IPS-18c (cell line): ENCODE results near the gene KRT72.

Source experiments
- H3K4me3 ChIP-seq: 2 replicates; pipeline ENCODE4 v1.7.0; 2013; ENCODE audit warnings: low read depth, mild to moderate bottlenecking, low read length, moderate library complexity; ENCODE audit not compliant: insufficient read depth
- H3K9me3 ChIP-seq: one replicate; pipeline ENCODE4 v1.6.1; 2013; ENCODE audit warnings: mild to moderate bottlenecking, low read length, moderate library complexity; ENCODE audit not compliant: control insufficient read depth, insufficient read depth

KRT72 gene

DNA sequence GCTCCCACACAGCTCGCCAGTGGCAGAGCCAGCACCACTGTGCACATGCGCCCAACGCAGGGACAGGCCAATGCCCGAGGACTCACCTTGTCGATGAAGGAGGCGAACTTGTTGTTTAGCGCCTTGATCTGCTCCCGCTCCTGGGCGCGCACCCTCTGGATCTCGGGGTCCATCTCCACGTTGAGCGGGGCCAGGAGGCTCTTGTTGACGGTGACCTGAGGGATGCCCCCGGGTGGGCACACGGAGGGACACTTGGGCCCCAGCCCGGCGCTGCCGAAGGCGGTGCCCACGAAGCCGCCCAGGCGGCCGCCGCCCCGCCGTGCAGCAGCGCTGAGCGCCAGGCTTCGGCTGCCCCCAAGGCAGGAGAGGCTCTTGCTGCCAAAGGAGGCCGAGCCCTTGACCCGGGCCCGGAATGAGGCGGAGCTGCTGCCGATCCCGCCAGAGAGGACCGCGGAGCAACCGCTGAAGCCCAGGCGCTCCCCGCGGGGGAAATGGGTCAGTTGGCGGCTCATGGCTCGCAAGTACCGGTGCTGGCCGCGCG, at the start of gene KRT72:
Gene KRT72 (minus strand): TSS at position 523 of the 541 bp plus-strand sequence. CDS start 11 bp downstream, at position 512.
- Histone ChIP-seq H3K9me3 (no peaks in the 10 kb centered on the region), H3K4me3 (no peak within 1 kb of the TSS)

DNA sequence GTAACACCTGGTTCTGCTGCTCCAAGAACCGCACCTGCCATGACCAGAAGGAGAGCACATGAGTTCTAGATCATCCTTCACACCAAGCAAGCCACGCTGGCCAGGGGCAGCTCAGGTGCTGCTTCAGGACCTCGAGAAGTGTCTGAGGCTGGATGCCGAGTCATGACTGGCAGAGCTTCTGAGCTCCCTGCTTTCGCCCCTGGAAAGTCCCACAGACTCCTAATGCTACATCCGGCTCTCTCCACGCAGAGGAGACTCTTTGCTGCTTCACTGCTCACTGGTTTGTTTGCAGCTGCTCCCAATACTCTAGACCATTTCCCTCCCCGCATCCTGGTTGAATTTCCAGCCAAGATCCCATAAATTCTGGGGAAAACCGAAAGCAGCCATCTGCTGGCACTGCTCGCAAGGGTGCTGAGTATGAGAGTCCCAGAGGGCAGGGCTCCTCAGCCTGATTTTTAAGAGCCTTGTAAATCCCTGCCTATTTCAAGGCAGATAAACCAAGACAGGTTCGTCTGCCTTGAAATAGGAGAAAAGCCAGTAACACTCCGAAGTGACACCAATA, 49.3 kb upstream of the KRT72 start:
- Histone ChIP-seq H3K9me3 (no peaks in the 10 kb centered on the region), H3K4me3 (no peak overlapping the region)

DNA sequence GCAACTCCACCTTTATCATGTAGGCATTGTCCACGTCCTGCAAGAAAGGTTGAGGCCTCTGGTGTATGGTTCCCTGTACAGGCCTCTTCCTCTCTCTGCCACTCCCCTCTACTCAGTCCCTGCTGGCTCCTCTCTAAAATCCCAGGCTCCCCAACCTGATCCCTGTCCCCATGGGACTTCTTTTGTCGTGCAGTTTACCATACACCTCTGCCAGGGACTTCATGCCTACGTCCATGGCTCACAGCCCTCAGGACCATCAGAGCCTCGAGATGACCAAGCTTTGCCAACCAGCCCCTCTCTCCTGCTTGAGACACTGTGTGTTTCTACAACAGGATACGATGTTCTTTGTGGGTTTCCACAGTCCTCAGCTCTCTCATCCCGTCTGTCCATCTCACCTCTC, 47.8 kb upstream of the KRT72 start:
- no peaks in the 10 kb centered on the region for H3K9me3 ChIP-seq

GRCh38 chr12:52648012-52648550, 46.8 kb upstream of the KRT72 start:
- no peaks in the 10 kb centered on the region for H3K9me3 ChIP-seq
- H3K4me3 ChIP-seq = no peak overlapping the region

More for the DNA sequence above, 47.8 kb upstream of the KRT72 start:
- no peak overlapping the region for H3K4me3 ChIP-seq

DNA sequence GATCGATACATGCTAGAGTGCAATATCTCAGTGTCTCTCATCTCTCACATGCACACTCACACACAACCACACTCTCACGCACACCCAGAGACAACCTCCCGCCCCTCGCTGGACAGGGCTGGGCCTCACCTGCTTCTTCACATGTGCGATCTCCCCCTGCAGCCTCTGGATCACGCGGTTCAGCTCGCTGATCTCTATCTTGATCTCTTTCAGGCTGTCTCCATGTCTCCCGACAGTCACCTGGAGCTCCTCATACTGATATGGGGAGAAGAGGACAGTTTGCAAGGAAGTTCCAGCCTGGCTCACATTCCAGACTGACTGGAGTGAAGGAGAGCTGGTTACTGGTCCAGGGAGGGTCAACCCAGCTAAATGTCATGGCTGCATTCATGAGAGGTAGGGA, 46.3 kb upstream of the KRT72 start:
- H3K4me3 ChIP-seq = no peak overlapping the region
- no peaks in the 10 kb centered on the region for H3K9me3 ChIP-seq

DNA sequence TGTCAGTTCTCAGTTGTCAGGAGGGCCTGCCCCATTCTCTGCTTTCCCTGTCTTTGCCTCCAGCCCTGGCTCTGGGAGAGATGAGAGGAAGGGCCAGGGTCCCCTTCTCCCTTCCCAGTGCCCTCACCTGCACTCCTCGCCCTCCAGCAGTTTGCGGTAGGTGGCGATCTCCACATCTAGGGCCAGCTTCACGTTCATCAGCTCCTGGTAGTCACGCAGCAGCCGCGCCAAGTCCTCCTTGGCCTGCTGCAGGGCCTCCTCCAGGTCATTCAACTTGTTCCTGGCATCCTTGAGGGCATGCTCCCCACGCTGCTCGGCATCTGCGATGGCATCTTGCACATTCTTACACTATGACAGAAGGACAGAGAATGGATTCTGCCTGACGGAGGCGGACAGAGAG, 45.4 kb upstream of the KRT72 start:
- H3K9me3 ChIP-seq = no peaks in the 10 kb centered on the region
- H3K4me3 ChIP-seq = no peak overlapping the region

GRCh38 chr12:52645982-52646381, 44.7 kb upstream of the KRT72 start:
- Histone ChIP-seq H3K9me3 (no peaks in the 10 kb centered on the region), H3K4me3 (no peak overlapping the region)

DNA sequence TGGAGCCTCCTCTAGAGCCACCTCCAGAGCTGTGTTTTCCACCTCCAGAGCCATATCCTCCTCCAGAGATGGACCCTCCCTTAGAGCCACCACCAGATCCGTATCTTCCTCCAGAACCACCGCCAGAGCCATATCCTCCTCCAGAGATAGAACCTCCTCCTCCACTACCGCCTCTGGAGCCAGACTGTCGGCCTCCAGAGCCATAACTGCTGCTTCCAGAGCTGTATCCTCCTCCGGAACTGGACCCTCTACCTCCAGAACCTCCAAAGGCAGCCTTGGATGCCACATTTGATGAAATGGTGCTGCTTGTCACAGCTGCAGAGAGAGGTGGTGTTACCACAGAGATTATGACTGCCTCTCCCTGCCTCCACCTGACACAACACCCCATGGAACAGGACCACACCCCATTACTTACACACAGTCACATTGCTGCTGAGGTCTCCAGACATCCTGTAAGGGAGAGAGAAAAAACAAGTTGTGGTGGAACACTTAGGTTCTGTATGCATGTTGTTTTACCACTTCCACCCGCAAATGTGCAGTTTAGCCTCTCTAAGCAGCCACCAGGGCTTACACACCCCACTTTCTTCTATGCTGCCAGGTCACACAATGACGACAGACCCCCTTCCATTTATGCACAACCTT, 44.0 kb upstream of the KRT72 start:
- Histone ChIP-seq H3K4me3 (no peak overlapping the region), H3K9me3 (no peaks in the 10 kb centered on the region)

- H3K4me3 ChIP-seq = no peak overlapping the region
These were observed 42.8 kb upstream of the KRT72 start for GRCh38 chr12:52644078-52644415.

GRCh38 chr12:52643233-52644077, 42.2 kb upstream of the KRT72 start:
- Histone ChIP-seq H3K9me3 (no peaks in the 10 kb centered on the region), H3K4me3 (no peak overlapping the region)

More at GRCh38 chr12:52644078-52644415, 42.8 kb upstream of the KRT72 start:
- H3K9me3 ChIP-seq = no peaks in the 10 kb centered on the region

- Histone ChIP-seq H3K4me3 (no peak overlapping the region), H3K9me3 (no peaks in the 10 kb centered on the region)
These were observed 40.2 kb upstream of the KRT72 start for GRCh38 chr12:52641468-52641867.

GRCh38 chr12:52637299-52637698, 36.0 kb upstream of the KRT72 start:
- H3K9me3 ChIP-seq = no peaks in the 10 kb centered on the region
- H3K4me3 ChIP-seq = no peak overlapping the region

DNA sequence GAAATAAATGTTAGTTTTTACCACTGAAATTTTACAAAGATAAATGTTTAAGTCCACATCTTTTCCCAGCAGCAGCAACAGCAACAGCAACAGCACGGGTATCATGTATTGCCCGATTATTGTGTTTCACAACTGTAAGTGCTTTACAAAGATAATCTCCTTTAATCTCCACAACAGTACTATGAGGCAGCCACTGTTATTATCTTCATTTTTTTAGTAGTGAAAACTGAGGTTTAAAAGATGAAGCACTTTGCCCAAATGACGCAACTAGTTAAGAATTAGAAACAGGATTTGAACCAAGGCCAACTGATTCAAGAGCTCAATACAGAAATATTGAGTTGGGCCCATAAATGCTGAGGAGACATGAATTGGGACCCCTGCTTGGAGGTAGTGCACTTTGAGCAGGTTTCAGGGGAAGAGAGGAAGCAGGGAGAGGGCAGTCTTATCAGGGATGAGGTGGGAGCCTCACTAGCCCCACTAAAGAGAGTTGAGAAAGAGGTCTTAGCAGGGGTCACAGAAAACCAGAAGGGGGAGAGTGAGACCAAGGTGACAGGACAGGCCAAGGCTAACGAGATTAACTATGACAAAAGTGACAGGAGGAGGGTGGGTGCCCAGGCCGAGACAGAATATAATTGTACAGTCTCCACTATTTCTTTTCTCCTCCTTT, 35.5 kb upstream of the KRT72 start:
- Histone ChIP-seq H3K9me3 (no peaks in the 10 kb centered on the region), H3K4me3 (no peak overlapping the region)

- Histone ChIP-seq H3K9me3 (no peaks in the 10 kb centered on the region), H3K4me3 (no peak overlapping the region)
These were observed 34.9 kb upstream of the KRT72 start for GRCh38 chr12:52636189-52636588.

DNA sequence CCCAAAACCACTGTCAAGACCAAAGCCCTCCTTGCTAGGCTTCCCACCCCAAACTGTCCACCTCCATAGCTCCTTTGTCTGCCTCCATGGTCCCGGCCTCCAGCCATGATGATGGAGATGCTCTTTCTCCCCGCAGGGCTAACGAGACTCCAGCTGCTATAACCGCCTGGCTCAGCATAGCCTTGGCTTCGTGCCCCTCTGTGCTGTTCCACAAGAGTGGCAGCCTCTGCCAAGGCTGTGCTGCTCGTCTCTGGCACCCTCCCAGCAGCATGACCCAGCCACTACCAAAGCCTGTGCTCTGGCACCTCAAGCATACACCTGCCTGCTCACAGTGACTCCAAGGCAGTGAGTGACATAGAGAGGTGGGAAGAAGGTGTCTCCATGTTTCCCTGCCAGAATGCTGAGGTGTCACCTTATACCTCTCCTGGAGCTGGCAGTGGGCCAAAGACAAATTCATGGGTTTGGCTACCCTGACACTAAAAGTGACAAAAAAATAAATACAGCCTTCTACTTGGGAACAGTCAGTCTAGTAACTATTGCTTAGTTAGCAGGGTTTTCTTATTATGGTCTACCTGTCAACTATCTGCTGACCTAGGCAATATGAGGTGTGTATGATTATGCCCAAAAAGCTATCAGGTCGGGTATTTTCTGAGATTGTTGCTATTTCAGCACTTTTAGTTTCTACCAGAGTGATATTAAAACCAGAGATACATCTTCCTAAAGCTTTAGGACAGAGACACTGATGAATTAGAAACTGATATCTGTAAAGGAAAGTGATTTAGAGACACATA, 33.2 kb upstream of the KRT72 start:
- no peak overlapping the region for H3K4me3 ChIP-seq
- H3K9me3 ChIP-seq = no peaks in the 10 kb centered on the region

DNA sequence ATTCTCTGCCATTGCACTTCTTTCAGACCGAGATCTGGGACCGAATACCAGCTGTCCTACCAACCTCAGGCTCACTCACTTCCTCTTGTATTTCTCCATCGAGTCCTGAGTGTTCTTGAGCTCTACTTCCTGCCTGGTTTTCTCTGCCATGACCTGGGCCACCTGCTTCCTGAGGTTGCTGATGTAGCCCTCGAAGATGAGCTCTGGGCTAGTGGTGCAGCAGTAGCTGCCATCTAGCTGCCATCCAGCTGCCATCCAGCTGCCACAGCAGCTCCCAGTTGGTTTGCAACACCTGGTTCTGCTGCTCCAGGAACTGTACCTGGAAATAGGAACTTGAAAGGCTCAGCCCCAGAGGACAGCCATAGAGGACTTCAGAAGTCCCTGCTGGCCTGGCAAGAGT, 32.1 kb upstream of the KRT72 start:
- no peaks in the 10 kb centered on the region for H3K9me3 ChIP-seq
- H3K4me3 ChIP-seq = no peak overlapping the region

DNA sequence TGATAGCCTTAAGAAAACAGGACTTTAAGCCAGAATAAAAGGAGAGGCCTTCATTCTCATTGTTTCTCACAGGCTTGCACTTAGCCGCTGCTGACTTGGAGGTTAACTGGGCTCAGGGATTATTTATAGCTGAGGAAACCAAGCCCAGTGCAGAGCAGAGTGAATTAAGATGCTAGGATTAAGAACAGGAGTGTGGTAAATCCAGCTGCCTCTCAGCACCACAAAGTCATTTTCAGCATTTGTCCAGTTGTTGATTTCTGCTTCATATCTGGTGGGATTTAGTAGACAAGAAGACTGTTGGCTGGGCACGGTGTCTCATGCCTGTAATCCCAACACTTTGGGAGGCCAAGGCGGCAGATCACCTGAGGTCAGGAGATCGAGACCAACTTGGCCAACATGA, 31.4 kb upstream of the KRT72 start:
- Histone ChIP-seq H3K4me3 (no peak overlapping the region), H3K9me3 (no peaks in the 10 kb centered on the region)
